K562 (cell line): Measurements from ENCODE around the gene TRAF7. TPM values are rescaled to one million over a fixed set of nuclear protein-coding genes. Genes with fewer than 3 reads are reported as not detected.

Experiments
- BRF1 ChIP-seq: IDR thresholded peaks from 3 replicates; pipeline ENCODE4 v1.6.1; 2011; ENCODE audit warnings: borderline replicate concordance, mild to moderate bottlenecking; ENCODE audit not compliant: insufficient read length; ENCODE audit errors: extremely low read depth
- CBX5 ChIP-seq: IDR thresholded peaks from 2 replicates; pipeline ENCODE4 v1.6.1; 2014; ENCODE audit warnings: low read depth, borderline replicate concordance
- CHD1 ChIP-seq: fragments of 200-600 bp; sonication (generic); IDR thresholded peaks from one replicate; pipeline ENCODE4 v1.6.1; 2012; ENCODE audit warnings: mild to moderate bottlenecking, moderate library complexity, low read length, inconsistent platforms
- COPS2 ChIP-seq: fragments of 450-650 bp; conservative IDR thresholded peaks from 2 replicates; pipeline ENCODE4 v1.6.1; 2016; ENCODE audit warnings: mild to moderate bottlenecking, moderate library complexity
- E2F1 ChIP-seq: sonication (generic); formaldehyde crosslinking; IDR thresholded peaks from 2 replicates; pipeline ENCODE4 v1.8.1; 2023; ENCODE audit warnings: mild to moderate bottlenecking, missing genetic modification reagents, moderate library complexity
- E2F3 ChIP-seq: fragments of 250-450 bp; sonication (Bioruptor Pico); IDR thresholded peaks from 2 replicates; pipeline ENCODE4 v1.4.0; 2020; ENCODE audit warnings: mild to moderate bottlenecking
- GATAD2B ChIP-seq: fragments of 450-650 bp; IDR thresholded peaks from 2 replicates; pipeline ENCODE4 v1.6.1; 2017; ENCODE audit warnings: mild to moderate bottlenecking, borderline replicate concordance
- HOXB6 ChIP-seq: fragments of 250-450 bp; sonication (Bioruptor Pico); IDR thresholded peaks from 2 replicates; pipeline ENCODE4 v1.5.1; 2022; ENCODE audit warnings: mild to moderate bottlenecking, borderline replicate concordance
- JUND ChIP-seq, 2 experiments: IDR thresholded peaks; 2 replicates in 1 of 2; 3 replicates in 1 of 2; pipeline ENCODE4 v1.6.1; 2011; ENCODE audit warnings: borderline replicate concordance in 2 of 2, low read depth in 2 of 2, low read length in 2 of 2, improper control_type of control experiment in 1 of 2, missing biosample characterization in 1 of 2, missing genetic modification characterization in 1 of 2, missing genetic modification reagents in 1 of 2
- MYBL2 ChIP-seq, 2 experiments: fragments of 450-650 bp in 1 of 2; sonication (generic) in 1 of 2; formaldehyde crosslinking in 1 of 2; IDR thresholded peaks; 2 replicates each; pipeline versions ENCODE4 v1.6.1 to v1.8.1; 2017 to 2022; ENCODE audit warnings: borderline replicate concordance in 1 of 2, inconsistent platforms in 1 of 2, low read depth in 1 of 2, mild to moderate bottlenecking in 1 of 2, missing genetic modification reagents in 1 of 2, moderate library complexity in 1 of 2
- NFIX ChIP-seq: fragments of 250-450 bp; sonication (Bioruptor Pico); IDR thresholded peaks from 2 replicates; pipeline ENCODE4 v1.4.0; 2020; ENCODE audit warnings: low read depth, mild to moderate bottlenecking, moderate library complexity
- PHF21A ChIP-seq: fragments of 450-650 bp; IDR thresholded peaks from 2 replicates; pipeline ENCODE4 v1.6.1; 2017; ENCODE audit warnings: low read depth, borderline replicate concordance
- RB1 ChIP-seq: fragments of 450-650 bp; IDR thresholded peaks from 2 replicates; pipeline ENCODE4 v1.6.1; 2017; ENCODE audit warnings: low read depth, mild to moderate bottlenecking
- RHOXF2B ChIP-seq: fragments of 250-450 bp; sonication (Bioruptor Pico); conservative IDR thresholded peaks from 2 replicates; pipeline ENCODE4 v1.5.1; 2021
- SIRT6 ChIP-seq: IDR thresholded peaks from one replicate; pipeline ENCODE4 v1.6.1; 2012; ENCODE audit warnings: low read depth, mild to moderate bottlenecking, control low read depth, inconsistent platforms, low read length, moderate library complexity
- SMAD2 ChIP-seq: fragments of 150-350 bp; IDR thresholded peaks from 2 replicates; pipeline ENCODE4 v1.6.1; 2014; ENCODE audit warnings: low read depth, mild to moderate bottlenecking, low read length
- SMAD4 ChIP-seq: fragments of 250-450 bp; sonication (Bioruptor Pico); conservative IDR thresholded peaks from 2 replicates; pipeline ENCODE4 v1.8.0; 2021; ENCODE audit warnings: inconsistent platforms, mild to moderate bottlenecking, moderate library complexity
- SPI1 ChIP-seq: IDR thresholded peaks from 2 replicates; pipeline ENCODE4 v1.6.1; 2011; ENCODE audit warnings: low read depth, low read length, control low read depth, borderline replicate concordance
- THRAP3 ChIP-seq: fragments of 450-650 bp; IDR thresholded peaks from 2 replicates; pipeline ENCODE4 v1.6.1; 2016; ENCODE audit warnings: mild to moderate bottlenecking, inconsistent platforms, borderline replicate concordance
- U2AF2 ChIP-seq: fragments of 200-400 bp; formaldehyde crosslinking; optimal IDR thresholded peaks from 2 replicates; pipeline ENCODE3; 2017; ENCODE audit warnings: low read depth, mild to moderate bottlenecking, low read length
- ZBTB5 ChIP-seq: fragments of 450-650 bp; IDR thresholded peaks from 2 replicates; pipeline ENCODE4 v1.6.1; 2017; ENCODE audit warnings: antibody characterized with exemption
- ZC3H4 ChIP-seq: sonication (generic); formaldehyde crosslinking; IDR thresholded peaks from 2 replicates; pipeline ENCODE4 v1.9.0; 2021; ENCODE audit warnings: missing genetic modification reagents, borderline replicate concordance
- ZNF57 ChIP-seq: fragments of 450-650 bp; formaldehyde crosslinking; IDR thresholded peaks from 2 replicates; pipeline ENCODE4 v1.4.0; 2020; ENCODE audit warnings: mild to moderate bottlenecking, moderate library complexity
- ZNF584 ChIP-seq: fragments of 200-800 bp; sonication (Bioruptor generic); IDR thresholded peaks from 2 replicates; pipeline ENCODE4 v1.6.1; 2016; ENCODE audit warnings: low read depth, mild to moderate bottlenecking, missing genetic modification characterization, missing compliant biosample characterization
- polyA plus RNA-seq, 8 experiments: library from polyadenylated mRNA; depleted of rRNA in 4 of 8; stranded (reverse) in 5 of 8; unstranded in 3 of 8; fragments of >200 nt; fragmentation: Nextera tagmentation in 2 of 8; fragmentation: Illumina TruSeq in 1 of 8; extraction: Ambion mirVana in 2 of 8; extraction: Trizol in 1 of 8; gene quantifications; 2 replicates each; pipeline versions ENCODE4 v1.2.1 to v1.2.3, GENCODE V29; 2011 to 2014; ENCODE audit warnings: inconsistent platforms in 1 of 8, missing spikeins in 1 of 8
- total RNA-seq, 7 experiments: library from RNA; depleted of rRNA in 6 of 7; stranded (reverse); fragments of >200 nt in 6 of 7; fragmentation: Illumina TruSeq in 2 of 7; extraction: Trizol in 2 of 7; gene quantifications; 2 replicates each; pipeline versions ENCODE4 v1.2.1 to v1.2.3, GENCODE V29; 2011 to 2021; ENCODE audit warnings: low replicate concordance in 1 of 7
- TF ChIP-seq, protein P1 (sequence below), 2 experiments: fragments of 450-650 bp; IDR thresholded peaks; 2 replicates each; pipeline ENCODE4 v1.6.1; 2016

Gene TRAF7
- total and polyA plus RNA-seq, 9 of the 15 experiments (the other 6 are each of a cell fraction or from before 2014, with no cell fraction given), result 1.1 to 113 (median 41.6) TPM

DNA sequence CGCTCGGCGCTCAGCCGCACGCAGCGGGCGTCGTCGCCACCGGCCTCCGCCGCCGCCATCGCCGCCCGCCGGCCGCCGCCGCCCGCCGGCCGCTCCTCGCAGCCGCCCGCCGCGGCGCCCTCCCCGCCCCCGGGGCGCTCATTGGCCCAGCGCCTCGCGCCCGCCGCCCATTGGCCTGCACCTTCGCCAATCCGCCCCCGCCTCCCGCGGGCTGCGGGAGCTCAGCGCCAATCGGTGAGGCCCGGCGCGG lies 59.1 kb downstream of the TRAF7 start, which contains the start of gene PGP (continued):
- TF ChIP-seq CBX5, result no peak
- no peak for TF ChIP-seq NFIX (CRISPR knock-in tag)
- no peak for TF ChIP-seq COPS2
- 0 out of 2 replicates have a peak, but pooled peaks have one; percentile 92 for TF ChIP-seq E2F3 (CRISPR knock-in tag)
- no peak for TF ChIP-seq SIRT6
- TF ChIP-seq RHOXF2B (CRISPR knock-in tag), result no peak
- TF ChIP-seq JUND (IDR thresholded peaks at IDR 0.05; ENCODE audit: borderline replicate concordance, low read depth, low read length), result no peak
- no peak for TF ChIP-seq JUND (tag; IDR thresholded peaks at IDR 0.05; ENCODE audit: borderline replicate concordance, low read depth, low read length)
- no peak for TF ChIP-seq PHF21A
- no peak for TF ChIP-seq ZBTB5
- no peak for TF ChIP-seq U2AF2
- no peak for TF ChIP-seq E2F1 (CRISPR knock-in tag)
- no peak for TF ChIP-seq THRAP3
- no peak for TF ChIP-seq BRF1
- TF ChIP-seq, protein P1, sequence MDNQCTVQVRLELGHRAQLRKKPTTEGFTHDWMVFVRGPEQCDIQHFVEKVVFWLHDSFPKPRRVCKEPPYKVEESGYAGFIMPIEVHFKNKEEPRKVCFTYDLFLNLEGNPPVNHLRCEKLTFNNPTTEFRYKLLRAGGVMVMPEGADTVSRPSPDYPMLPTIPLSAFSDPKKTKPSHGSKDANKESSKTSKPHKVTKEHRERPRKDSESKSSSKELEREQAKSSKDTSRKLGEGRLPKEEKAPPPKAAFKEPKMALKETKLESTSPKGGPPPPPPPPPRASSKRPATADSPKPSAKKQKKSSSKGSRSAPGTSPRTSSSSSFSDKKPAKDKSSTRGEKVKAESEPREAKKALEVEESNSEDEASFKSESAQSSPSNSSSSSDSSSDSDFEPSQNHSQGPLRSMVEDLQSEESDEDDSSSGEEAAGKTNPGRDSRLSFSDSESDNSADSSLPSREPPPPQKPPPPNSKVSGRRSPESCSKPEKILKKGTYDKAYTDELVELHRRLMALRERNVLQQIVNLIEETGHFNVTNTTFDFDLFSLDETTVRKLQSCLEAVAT (IDR thresholded peaks at IDR 0.05), result peak in 1 of 2 experiments; percentile 97; a peak in 2 of 4 replicates
- TF ChIP-seq HOXB6, result no peak
- TF ChIP-seq GATAD2B, result no peak
- TF ChIP-seq ZC3H4 (CRISPR knock-in tag), result no peak
- TF ChIP-seq SMAD4 (CRISPR knock-in tag), result peak; percentile 91; the same call in 1 of the 2 replicates
- TF ChIP-seq MYBL2 (IDR thresholded peaks at IDR 0.05; ENCODE audit: low read depth), result no peak
- TF ChIP-seq MYBL2 (CRISPR knock-in tag; IDR thresholded peaks at IDR 0.05; ENCODE audit: borderline replicate concordance), result no peak
- no peak for TF ChIP-seq CHD1
- TF ChIP-seq ZNF584 (CRISPR knock-in tag), result peak; percentile 98; the same call in 1 of the 2 replicates
- no peak for TF ChIP-seq SMAD2
- TF ChIP-seq SPI1, result no peak
- TF ChIP-seq ZNF57, result no peak
- no peak for TF ChIP-seq RB1
